Dermis blood vessel endothelial cell (primary cell): Measurements from ENCODE around the gene POLN. TPM values are rescaled to one million over a fixed set of nuclear protein-coding genes. Genes with fewer than 3 reads are reported as not detected.
"Not testable (repeated sequence)": the region's sequence is repeated elsewhere in the genome, so short reads cannot be mapped to it uniquely, and the experiment has no call there.

Source experiments
- DNase-seq: peaks from one replicate; pipeline ENCODE4 v3.0.0; 2010
- total RNA-seq: library from RNA; depleted of rRNA; stranded (reverse); fragments of >200 nt; gene quantifications from 2 replicates; pipeline ENCODE4 v1.2.3, GENCODE V29; 2014

POLN gene
- total RNA-seq, 1 donor from 2014 or later, result 5.8 TPM

DNA sequence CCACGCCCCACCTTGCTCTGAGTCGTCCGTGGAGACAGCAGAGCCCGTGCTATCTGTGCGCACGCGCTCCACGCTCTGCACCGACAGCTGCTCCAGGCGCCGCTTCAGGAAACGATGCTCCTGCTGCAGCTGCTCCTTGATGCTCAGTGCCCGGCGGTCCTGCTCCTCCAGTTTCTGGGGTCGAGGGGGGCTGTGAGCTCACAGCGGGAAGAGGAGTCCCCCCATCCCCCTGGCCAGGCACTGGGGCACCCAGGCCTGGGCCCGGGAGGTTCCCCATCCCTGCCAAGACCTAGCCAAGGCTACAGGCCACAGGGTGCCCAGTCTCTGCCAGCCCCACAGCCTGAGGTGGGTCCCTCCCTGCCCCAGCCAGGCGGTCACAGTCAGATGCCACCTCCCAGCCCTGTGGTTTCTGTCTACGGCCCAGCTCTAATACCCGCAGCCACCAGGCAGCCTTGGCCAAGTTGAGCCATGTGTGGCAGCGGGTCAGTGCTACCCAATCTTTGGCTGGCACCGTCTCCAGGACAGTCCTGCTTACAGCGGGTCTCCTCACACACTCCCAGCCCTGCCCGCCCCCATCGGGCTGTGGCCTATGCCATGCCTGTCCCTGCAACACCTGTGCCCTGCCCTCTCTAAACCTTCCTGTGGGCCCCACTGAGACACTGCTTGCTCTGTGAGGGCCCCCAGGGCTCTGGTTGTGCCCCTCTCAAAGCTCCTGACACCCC lies 9.3 kb upstream of the POLN start:
- no peak for DNase-seq

DNA sequence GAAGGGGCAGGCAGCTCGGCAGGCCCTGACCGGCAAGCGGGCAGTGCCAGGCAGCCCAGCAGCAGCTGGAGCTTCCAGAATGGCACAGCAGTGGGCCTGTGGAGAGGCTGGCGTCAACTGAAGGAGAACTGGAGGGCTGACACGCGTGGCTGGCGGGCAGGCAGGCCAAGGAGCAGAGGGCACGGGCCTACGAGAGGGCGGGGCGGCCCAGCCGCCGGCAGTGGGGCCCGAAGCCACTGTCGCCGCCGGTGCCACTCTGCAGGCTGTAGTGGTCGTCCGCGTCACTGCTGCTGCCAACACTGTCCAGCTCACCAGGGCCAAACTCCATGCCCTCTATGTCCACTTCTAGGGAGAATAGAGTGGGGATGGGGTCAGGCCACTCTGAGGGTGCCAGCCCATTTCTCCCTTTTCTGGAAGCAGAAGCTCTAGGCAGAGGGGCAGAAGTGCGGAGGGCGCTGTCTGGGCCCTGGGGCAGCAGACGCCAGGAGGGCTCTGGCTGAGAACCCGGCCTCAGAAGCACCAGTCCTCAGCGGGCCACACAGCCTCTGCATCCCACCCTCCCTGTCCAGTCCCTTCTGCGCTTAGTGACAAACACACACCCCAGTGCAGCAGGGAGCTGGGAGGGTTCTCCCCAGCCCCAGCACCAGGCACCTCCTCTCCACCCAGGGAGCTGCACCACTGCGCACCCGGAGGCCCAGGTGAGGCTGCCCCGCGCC lies 8.6 kb upstream of the POLN start:
- DNase-seq, result no peak

DNA sequence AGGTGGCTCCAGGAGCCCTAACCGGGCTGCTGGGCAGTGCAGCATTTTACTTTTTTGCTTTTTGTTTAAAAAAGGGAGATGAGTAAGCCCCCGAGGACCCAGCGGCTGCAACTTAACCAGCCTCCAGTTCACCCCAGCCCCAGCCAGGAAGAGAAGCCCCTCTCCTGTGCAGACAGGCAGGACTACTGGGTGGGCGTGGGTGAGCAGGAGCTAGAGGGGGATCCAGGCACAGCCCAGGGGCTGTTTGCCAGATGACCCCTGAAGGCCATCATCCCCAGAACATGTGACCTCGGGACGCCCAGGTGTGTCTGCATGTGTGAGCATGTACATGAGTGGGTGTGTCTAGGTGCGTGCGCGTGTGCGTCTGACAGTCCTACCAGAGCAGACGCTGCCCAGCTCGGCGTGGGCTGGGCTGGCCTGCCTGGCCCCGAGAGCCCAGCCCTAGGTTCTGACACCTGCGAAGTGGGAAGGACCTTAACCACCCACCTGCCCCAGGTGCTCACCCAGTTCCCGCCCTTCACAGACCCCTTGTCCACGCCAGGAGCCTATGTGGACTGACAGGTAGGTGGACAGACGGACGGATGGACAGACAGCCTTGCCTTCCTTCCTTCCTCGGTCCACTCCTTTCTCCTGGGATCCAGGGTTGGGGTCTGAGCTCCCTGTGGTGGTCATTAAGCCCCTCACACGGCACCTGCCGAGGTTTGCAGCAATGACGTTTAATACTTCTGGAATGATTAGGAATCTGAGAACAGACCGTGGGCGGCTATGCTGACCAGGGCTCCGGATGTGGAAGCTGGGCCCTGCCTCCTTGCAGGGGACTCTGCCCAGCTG lies 7.8 kb upstream of the POLN start:
- no peak for DNase-seq

GRCh38 chr4:2248821-2249261 lies 6.9 kb upstream of the POLN start:
- no peak for DNase-seq

DNA sequence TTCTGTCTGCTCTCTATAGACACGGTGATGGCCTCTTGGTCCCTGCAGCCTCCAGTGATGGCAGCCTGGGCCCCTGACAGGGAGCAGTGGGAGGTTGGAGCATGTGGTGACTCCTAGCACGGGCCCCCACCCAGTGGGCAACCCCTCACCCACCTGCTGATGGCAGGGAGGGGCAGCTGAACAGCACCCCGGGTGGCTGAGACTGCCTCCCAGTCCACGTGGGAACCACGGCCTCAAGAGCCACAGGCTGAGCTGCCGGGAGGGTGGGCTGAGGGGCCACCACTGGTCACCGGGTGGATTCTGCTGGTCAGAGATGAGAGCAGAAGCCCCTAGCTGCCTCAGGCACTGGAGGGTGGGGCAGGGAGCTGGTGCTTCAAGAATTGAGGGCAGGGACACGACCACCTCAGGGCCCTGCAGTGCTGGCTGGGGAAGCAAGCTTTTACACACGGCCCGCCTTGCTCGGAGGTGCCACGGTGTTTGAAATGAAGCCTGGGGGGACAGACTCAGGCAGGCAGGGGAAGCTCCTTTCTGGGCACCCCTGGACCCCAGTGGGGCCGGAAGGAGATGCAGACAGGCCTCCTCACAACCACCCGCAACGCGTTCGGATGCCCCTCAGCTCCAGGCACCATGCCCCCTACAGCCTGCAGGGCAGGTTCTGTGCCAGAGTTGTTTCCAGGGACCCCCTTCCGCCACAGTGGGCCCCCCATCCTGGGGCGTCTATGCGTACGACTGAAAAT lies 6.3 kb upstream of the POLN start:
- DNase-seq, result no peak

GRCh38 chr4:2247128-2248043 lies 5.5 kb upstream of the POLN start:
- DNase-seq, result no peak

DNA sequence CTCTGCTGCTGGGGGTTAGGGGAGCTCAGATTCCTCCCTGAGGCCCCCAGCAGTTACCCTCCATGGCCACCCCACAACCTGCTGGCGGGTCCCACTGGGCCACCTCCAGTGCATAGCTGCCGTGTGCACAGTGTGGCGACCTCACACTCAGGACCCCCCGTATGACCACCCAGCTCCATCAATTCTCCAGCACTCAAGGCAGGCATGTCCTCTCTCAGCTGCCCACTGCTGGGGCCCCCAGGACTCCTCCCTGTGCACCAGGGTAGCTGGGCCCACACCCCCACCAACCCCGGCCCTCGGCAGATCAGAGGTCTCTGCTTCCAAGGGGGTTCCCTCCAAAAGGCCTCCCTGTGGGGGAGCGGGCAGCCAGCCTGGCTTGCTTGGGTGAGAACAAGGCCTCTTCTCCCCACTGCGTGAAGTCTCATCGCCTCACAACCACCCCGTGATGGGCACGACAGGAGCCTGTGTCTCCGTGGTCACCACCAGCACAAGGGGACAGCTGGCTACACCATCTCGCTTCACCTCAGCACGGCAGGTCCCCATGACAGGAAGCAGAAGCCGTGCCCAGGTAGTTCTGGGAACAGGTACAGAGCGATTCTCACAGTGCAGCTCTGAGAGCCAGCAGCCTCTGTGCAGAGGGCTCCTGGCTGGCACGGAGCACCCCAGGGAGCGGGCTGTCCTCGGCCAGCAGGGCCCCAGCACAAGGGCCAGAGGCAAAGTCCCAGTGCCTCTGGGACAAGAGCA lies 4.6 kb upstream of the POLN start:
- DNase-seq, result no peak

DNA sequence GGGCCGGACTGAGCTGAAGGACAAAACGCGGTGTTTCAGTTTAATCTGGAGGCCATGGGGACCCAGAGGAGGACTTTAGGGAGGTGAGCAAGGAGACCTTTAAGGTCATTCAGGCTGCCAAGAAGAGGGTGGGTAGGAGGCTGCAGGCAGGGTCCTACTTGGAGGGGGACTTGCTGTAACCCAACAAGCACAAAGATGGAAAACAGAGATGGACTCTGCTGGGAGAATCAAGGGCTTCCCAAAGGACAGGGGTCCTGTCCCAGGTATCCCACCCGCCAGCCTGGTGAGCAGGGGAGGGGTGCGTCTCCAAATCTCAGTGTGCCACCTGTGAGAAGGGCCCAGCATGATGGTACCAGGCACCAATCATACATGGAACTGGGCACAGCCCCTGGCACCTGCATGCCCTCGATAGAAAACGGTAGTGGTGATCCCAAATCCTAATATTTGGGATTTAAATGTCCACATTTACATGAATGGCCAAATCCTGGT lies 3.9 kb upstream of the POLN start:
- no peak for DNase-seq

DNA sequence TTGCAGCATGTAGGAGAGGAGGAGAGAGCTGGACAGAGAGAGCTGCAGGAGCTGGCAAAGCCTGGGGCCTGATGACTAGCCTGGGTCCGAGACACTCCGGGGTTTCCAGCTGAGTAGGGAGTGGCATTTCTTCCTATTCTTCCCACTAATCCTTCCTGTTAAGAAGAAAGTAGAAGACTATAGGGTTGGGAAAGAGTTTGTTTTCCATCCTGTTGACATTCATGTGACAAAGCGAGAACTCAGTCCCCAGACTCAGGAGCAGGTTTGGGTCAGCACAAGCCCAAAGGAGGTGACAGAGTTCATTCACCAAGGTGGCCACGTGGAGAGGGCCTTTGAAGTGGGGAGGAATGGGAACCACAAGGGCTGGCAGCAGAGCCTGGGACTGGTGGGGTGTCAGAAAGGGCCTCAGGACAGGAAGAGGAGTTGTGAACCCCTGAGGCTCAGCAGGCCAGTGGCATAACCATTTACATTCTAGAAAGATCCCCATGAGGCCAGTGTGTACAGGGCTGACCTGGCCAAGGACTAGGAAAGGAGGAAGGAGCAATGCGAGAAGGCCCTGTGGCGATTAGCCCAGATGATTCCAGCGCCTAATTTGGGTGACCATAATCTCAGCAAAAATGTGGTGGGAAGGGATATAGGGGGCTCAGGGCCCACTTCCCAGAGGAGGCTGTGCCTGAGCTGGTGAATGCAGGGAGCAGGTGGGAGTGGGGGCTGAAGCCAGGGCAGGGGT lies 3.3 kb upstream of the POLN start:
- DNase-seq, result no peak

DNA sequence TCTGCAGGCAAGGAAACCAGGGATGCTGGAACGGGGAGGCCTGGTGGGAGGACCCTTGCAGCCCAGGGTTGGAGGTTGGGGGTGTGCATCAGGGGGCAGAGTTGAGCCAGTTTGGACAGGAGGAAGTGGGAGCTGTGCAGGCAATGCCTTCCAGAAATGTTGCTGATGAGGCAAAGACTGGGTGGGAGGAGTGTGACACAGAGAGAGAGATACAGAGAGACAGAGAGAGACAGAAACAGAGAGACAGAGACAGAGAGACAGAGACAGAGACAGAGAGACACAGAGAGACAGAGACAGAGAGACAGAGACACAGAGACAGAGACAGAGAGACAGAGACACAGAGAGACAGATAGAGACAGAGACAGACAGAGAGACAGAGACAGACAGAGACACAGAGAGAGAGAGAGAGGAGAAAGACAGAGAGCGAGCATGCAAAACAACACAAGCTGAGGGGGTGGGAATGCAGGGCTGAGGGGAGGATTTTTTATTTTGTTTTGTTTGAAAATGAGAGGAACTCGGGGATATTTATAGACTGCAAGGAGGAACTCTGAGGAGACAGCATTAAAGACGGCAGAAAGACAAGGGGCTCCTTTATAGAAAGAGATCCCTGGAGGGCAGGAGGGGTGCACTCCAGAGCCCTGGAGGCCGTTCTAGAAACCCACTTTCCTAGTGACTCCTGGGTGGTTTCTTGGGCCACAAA lies 1.9 kb upstream of the POLN start:
- DNase-seq, result peak; percentile 37

DNA sequence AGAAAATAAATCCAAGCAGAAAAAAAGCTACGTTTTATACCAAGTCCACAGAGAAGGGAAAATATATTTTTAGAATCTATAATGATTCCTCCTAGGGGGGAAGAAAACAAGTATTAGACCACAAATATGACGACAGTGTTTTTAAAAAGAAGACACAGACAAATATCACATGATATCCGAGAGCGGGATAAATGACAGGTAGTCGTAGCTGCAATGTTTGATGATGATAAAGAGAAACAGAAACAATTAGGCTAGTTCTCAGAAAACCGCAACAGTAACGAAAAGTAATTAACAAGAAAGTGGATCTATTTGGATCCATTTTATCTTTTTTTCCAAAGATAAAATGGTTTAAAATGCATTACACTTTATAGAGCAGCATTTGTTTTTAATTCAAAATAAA lies 918 bp downstream of the POLN start:
- DNase-seq, result no peak

DNA sequence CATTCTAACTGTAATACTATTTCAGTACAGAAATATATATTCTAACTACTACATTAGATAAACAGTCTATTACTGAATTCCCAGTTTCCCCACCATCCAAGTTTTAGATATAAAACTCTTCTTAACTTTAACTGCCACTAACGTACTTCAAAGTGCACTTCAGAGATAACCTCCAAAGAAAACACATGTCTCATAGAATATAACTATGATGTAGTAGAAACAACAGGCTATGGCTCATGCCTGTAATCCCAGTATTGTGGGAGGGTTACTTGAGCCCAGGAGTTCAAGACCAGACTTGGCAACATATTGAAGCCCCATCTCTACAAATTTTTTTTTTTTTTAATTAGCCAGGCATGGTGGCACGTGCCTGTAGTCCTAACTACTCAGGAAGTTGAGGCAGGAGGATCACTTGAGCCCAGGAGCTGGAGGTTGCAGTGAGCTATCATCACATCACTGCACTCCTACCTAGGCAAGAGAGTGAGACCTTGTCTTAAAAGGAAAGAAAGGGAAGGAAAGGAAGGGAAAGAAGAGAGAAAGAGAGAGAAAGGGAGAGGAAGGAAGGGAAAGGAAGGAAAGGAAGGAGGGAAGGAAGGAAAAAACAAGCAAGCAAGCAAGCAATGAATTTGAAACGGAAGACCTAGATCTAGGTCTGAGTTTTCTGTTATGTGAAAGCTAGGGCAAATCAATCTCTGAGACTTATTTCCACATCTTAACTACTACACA lies 4.8 kb downstream of the POLN start:
- no peak for DNase-seq

DNA sequence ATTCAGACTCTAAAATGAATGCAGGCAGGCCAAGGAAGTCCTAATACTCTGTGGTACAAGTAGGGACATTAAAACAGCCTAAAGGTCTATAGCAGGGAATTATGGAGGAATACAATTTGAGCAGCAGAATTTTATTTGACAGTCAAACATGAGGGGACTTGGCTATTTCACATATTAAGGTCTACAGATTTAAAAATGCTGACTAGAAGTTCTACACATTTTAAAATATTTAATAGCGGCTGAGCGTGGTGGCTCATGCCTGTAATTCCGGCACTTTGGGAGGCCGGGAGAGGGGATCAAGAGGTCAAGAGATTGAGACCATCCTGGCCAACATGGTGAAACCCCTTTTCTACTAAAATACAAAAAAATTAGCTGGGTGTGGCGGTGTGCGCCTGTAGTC lies 10.8 kb downstream of the POLN start:
- no peak for DNase-seq

DNA sequence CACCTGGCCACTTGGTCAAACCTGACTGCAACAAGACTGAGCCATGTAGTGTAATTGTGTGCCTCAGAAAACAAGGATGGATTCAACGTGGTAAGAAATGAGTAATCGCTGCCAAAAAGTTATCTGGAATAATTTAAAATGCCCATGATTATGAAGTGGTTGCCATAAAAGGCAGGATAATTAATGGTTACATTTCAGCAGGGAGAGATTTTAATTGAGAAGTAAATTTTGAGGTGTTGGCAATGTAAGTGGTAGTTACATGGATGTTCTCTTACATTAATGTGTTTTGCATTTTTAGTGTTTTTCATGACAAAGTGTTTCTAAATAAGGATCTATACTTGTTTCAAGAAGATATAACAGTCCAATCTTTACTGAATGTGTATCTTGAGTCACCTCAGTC lies 15.7 kb downstream of the POLN start:
- DNase-seq, result no peak

DNA sequence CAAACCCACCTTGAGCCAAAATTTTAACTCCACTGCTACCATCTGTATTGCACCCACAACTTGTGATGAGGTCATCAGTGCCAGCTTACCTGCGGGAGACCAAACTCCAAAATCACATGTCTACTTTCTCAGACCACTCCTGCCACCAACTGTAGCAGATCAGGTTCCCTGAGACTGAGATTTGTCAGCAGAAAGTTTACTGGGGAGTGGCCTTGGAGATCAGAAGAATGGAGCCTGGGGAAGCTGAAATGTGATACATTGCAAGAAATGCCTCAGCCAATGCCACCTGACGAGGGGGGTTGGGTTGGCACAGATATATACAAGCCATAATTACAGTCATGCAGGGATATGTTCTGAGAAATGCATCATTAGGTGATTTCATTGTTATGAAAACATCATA lies 19.1 kb downstream of the POLN start:
- DNase-seq, result no peak

DNA sequence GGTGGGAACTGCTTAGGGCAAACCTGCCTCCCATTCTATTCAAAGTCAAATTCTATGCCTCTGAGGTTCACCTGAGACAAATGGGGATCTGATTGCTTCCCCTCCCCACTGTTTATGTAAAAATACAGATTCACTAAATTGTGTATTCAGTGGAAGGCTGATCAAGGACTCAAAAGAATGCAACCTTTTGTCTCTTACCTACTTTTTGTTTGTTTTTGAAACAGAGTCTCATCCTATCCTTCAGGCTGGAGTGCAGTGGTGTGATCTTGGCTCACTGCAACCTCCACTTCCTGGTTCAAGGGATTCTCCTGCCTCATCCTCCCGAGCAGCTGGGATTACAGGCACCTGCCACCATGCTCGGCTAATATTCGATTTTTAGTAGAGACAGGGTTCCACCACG lies 20.5 kb downstream of the POLN start:
- DNase-seq, result not testable (repeated sequence)

GRCh38 chr4:2220016-2220630 lies 21.8 kb downstream of the POLN start:
- peak; percentile 81 for DNase-seq

- DNase-seq, result no peak
Measured at GRCh38 chr4:2219233-2219760, 22.6 kb downstream of the POLN start.
